Middle frontal gyrus (tissue), 1 donor: ENCODE data around the gene ANO6.

Experiments
- DNase-seq: peaks from one replicate; pipeline ENCODE4 v3.0.0-alpha.2; 2015; ENCODE audit warnings: low spot score; ENCODE audit errors: extremely low spot score

ANO6 gene

GRCh38 chr12:45279931-45280830 is 64.3 kb downstream of the ANO6 start:
- DNase-seq, result no peak

GRCh38 chr12:45281994-45282393 is 66.1 kb downstream of the ANO6 start:
- no peak for DNase-seq

GRCh38 chr12:45282411-45282810 is 66.5 kb downstream of the ANO6 start:
- no peak for DNase-seq

- DNase-seq, result no peak
Observed at GRCh38 chr12:45284096-45284901, 68.4 kb downstream of the ANO6 start.

- no peak for DNase-seq
Observed at GRCh38 chr12:45285717-45286116, 69.8 kb downstream of the ANO6 start.

- DNase-seq, result no peak
Observed at GRCh38 chr12:45286621-45287020, 70.7 kb downstream of the ANO6 start.

- DNase-seq, result no peak
Observed at GRCh38 chr12:45289245-45290215, 73.6 kb downstream of the ANO6 start.

GRCh38 chr12:45290216-45290605 is 74.3 kb downstream of the ANO6 start:
- DNase-seq, result no peak

GRCh38 chr12:45291518-45291917 is 75.6 kb downstream of the ANO6 start:
- no peak for DNase-seq

GRCh38 chr12:45292486-45293195 is 76.7 kb downstream of the ANO6 start:
- no peak for DNase-seq

- DNase-seq, result no peak
Observed at GRCh38 chr12:45294906-45295305, 79.0 kb downstream of the ANO6 start.

GRCh38 chr12:45296046-45296586 is 80.2 kb downstream of the ANO6 start:
- no peak for DNase-seq

GRCh38 chr12:45298047-45298446 is 82.2 kb downstream of the ANO6 start:
- DNase-seq, result no peak

GRCh38 chr12:45298721-45299692 is 83.1 kb downstream of the ANO6 start:
- no peak for DNase-seq

GRCh38 chr12:45302621-45303369 is 86.9 kb downstream of the ANO6 start:
- no peak for DNase-seq

- no peak for DNase-seq
Observed at GRCh38 chr12:45303945-45304344, 88.0 kb downstream of the ANO6 start.

GRCh38 chr12:45304514-45305178 is 88.8 kb downstream of the ANO6 start:
- DNase-seq, result no peak

GRCh38 chr12:45305907-45306306 is 90.0 kb downstream of the ANO6 start:
- no peak for DNase-seq
